Measurements from ENCODE around the gene MAP4K4.

The MAP4K4 gene

GRCh38 chr2:101829429-101829828 lies 131.9 kb downstream of the MAP4K4 start:
- in situ Hi-C loops (cut with HindIII; ENCODE audit: low sequenced_read_pairs), result no loop called here

- in situ Hi-C loops (cut with HindIII; ENCODE audit: low sequenced_read_pairs), result no loop called here
These were observed 132.6 kb downstream of the MAP4K4 start for GRCh38 chr2:101830146-101830545.

- in situ Hi-C loops (cut with HindIII; ENCODE audit: low sequenced_read_pairs), result no loop called here
These were observed 133.0 kb downstream of the MAP4K4 start for GRCh38 chr2:101830555-101830954.

- in situ Hi-C loops (cut with HindIII; ENCODE audit: low sequenced_read_pairs), result no loop called here
These were observed 133.9 kb downstream of the MAP4K4 start for GRCh38 chr2:101831351-101831865.

- in situ Hi-C loops (cut with HindIII; ENCODE audit: low sequenced_read_pairs), result no loop called here
These were observed 134.6 kb downstream of the MAP4K4 start for GRCh38 chr2:101832114-101832513.

GRCh38 chr2:101833890-101834523 lies 136.5 kb downstream of the MAP4K4 start:
- in situ Hi-C loops (cut with HindIII; ENCODE audit: low sequenced_read_pairs), result no loop called here

GRCh38 chr2:101837354-101837753 lies 139.8 kb downstream of the MAP4K4 start:
- in situ Hi-C loops (cut with HindIII; ENCODE audit: low sequenced_read_pairs), result no loop called here

- in situ Hi-C loops (cut with HindIII; ENCODE audit: low sequenced_read_pairs), result no loop called here
These were observed 144.3 kb downstream of the MAP4K4 start for GRCh38 chr2:101841679-101842327.

GRCh38 chr2:101842471-101842870 lies 145.0 kb downstream of the MAP4K4 start:
- in situ Hi-C loops (cut with HindIII; ENCODE audit: low sequenced_read_pairs), result no loop called here

- in situ Hi-C loops (cut with HindIII; ENCODE audit: low sequenced_read_pairs), result no loop called here
These were observed 145.5 kb downstream of the MAP4K4 start for GRCh38 chr2:101843048-101843447.

GRCh38 chr2:101843471-101843870 lies 146.0 kb downstream of the MAP4K4 start:
- in situ Hi-C loops (cut with HindIII; ENCODE audit: low sequenced_read_pairs), result no loop called here

GRCh38 chr2:101844055-101844635 lies 146.6 kb downstream of the MAP4K4 start:
- in situ Hi-C loops (cut with HindIII; ENCODE audit: low sequenced_read_pairs), result no loop called here

- in situ Hi-C loops (cut with HindIII; ENCODE audit: low sequenced_read_pairs), result no loop called here
These were observed 149.5 kb downstream of the MAP4K4 start for GRCh38 chr2:101846973-101847372.

- in situ Hi-C loops (cut with HindIII; ENCODE audit: low sequenced_read_pairs), result no loop called here
These were observed 150.3 kb downstream of the MAP4K4 start for GRCh38 chr2:101847661-101848339.

GRCh38 chr2:101848769-101849410 lies 151.4 kb downstream of the MAP4K4 start:
- in situ Hi-C loops (cut with HindIII; ENCODE audit: low sequenced_read_pairs), result no loop called here

GRCh38 chr2:101850450-101850849 lies 152.9 kb downstream of the MAP4K4 start:
- in situ Hi-C loops (cut with HindIII; ENCODE audit: low sequenced_read_pairs), result no loop called here

GRCh38 chr2:101850991-101851390 lies 153.5 kb downstream of the MAP4K4 start:
- in situ Hi-C loops (cut with HindIII; ENCODE audit: low sequenced_read_pairs), result no loop called here

GRCh38 chr2:101852824-101853223 lies 155.3 kb downstream of the MAP4K4 start:
- in situ Hi-C loops (cut with HindIII; ENCODE audit: low sequenced_read_pairs), result no loop called here

- in situ Hi-C loops (cut with HindIII; ENCODE audit: low sequenced_read_pairs), result no loop called here
These were observed 157.4 kb downstream of the MAP4K4 start for GRCh38 chr2:101854877-101855276.

GRCh38 chr2:101855776-101856175 lies 158.3 kb downstream of the MAP4K4 start:
- in situ Hi-C loops (cut with HindIII; ENCODE audit: low sequenced_read_pairs), result no loop called here

GRCh38 chr2:101858246-101858645 lies 160.7 kb downstream of the MAP4K4 start:
- in situ Hi-C loops (cut with HindIII; ENCODE audit: low sequenced_read_pairs), result no loop called here

All from endothelial cell of hepatic sinusoid (primary cell).